DOHH2 (cell line): ENCODE measurements around the gene ARHGEF39.

Experiments used
- H3F3A ChIP-seq: fragments of 200-600 bp; sonication (generic), shearing (Covaris generic); 2 replicates; pipeline ENCODE4 v1.6.0; 2016; ENCODE audit warnings: antibody characterized with exemption, mild to moderate bottlenecking; ENCODE audit not compliant: control insufficient read depth, insufficient read depth
- H3K27ac ChIP-seq: fragments of 200-600 bp; sonication (generic); 2 replicates; pipeline ENCODE4 v1.5.1; 2014; ENCODE audit warnings: low read depth, mild to moderate bottlenecking, low read length, moderate library complexity
- H3K27me3 ChIP-seq: fragments of 200-600 bp; sonication (generic); 2 replicates; pipeline ENCODE4 v1.6.1; 2014; ENCODE audit warnings: mild to moderate bottlenecking, low read length, mixed read lengths; ENCODE audit not compliant: control insufficient read depth
- H3K36me3 ChIP-seq: fragments of 200-600 bp; sonication (generic); 2 replicates; pipeline ENCODE4 v1.6.1; 2014; ENCODE audit warnings: mild to moderate bottlenecking, low read length, moderate library complexity, mixed read lengths; ENCODE audit not compliant: control insufficient read depth
- H3K4me1 ChIP-seq: fragments of 200-600 bp; sonication (generic); 2 replicates; pipeline ENCODE4 v1.6.1; 2014; ENCODE audit warnings: mild to moderate bottlenecking, low read length, mixed read lengths; ENCODE audit not compliant: control insufficient read depth
- H3K4me2 ChIP-seq: fragments of 200-600 bp; sonication (generic); 2 replicates; pipeline ENCODE4 v1.6.0; 2014; ENCODE audit warnings: mild to moderate bottlenecking, low read length, moderate library complexity
- H3K4me3 ChIP-seq: fragments of 200-600 bp; sonication (generic); 2 replicates; pipeline ENCODE4 v1.5.1; 2014; ENCODE audit warnings: mild to moderate bottlenecking, low read length, mixed read lengths
- H3K79me2 ChIP-seq: fragments of 200-600 bp; sonication (generic); 2 replicates; pipeline ENCODE4 v1.6.1; 2014; ENCODE audit warnings: mild to moderate bottlenecking, low read length, mixed read lengths; ENCODE audit not compliant: control insufficient read depth
- H3K9me2 ChIP-seq: fragments of 200-600 bp; sonication (generic); replicated peaks from 2 replicates; pipeline ENCODE4 v1.6.1; 2014; ENCODE audit warnings: mild to moderate bottlenecking, low read length, mixed read lengths; ENCODE audit not compliant: control insufficient read depth
- H3K9me3 ChIP-seq: fragments of 200-600 bp; sonication (generic); 2 replicates; pipeline ENCODE4 v1.6.1; 2014; ENCODE audit warnings: antibody characterized with exemption, low read length, mixed read lengths; ENCODE audit not compliant: control insufficient read depth, insufficient read depth
- H4K20me1 ChIP-seq: fragments of 200-600 bp; sonication (generic); 2 replicates; pipeline ENCODE4 v1.6.0; 2014; ENCODE audit warnings: low read depth, mild to moderate bottlenecking, antibody characterized with exemption, low read length, moderate library complexity; ENCODE audit not compliant: control insufficient read depth, insufficient read depth
- EZH2phosphoT487 ChIP-seq: fragments of 200-600 bp; sonication (generic); IDR thresholded peaks from 2 replicates; pipeline ENCODE4 v1.6.1; 2017; ENCODE audit warnings: borderline replicate concordance, mild to moderate bottlenecking, antibody characterized with exemption, low read length, moderate library complexity, mixed read lengths
- TF ChIP-seq, protein P1 (sequence below): fragments of 200-600 bp; sonication (generic); IDR thresholded peaks from one replicate; pipeline ENCODE4 v1.5.1; 2014; ENCODE audit warnings: antibody characterized with exemption, mild to moderate bottlenecking, low read depth, low read length; ENCODE audit not compliant: poor library complexity, severe bottlenecking

ARHGEF39 gene

DNA sequence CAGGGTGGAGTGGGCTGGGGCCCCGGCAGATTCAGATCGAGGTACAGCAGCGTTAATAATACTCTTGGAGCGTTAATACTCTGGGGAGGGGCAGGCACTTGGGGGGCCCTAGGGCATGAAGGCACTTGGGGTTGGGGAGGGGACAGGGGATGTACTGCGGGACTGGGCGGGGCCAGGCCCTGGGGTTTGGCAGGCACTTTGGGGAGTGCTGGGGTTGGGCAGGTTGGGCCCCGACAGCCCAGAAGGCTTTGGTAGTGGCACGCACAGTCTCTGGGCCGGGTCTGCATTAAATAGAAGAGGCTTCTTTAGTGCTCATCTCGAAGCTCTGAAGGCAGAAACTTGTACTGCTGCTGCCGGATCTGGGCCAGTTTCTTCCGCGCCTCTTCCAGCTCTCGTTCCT lies 32.5 kb upstream of the ARHGEF39 start:
- no peak overlapping the region for H3K4me3 ChIP-seq
- no peak overlapping the region for H3K27ac ChIP-seq
- H3K9me2 ChIP-seq: no peaks in the 10 kb centered on the region
- H3F3A ChIP-seq: 0 out of 2 replicates have a peak, but pooled peaks cover 6% of the 10 kb centered on the region
- H3K9me3 ChIP-seq: no peaks in the 10 kb centered on the region
- peaks cover 66% of the 10 kb centered on the region for H3K36me3 ChIP-seq
- TF ChIP-seq EZH2phosphoT487: no peak
- TF ChIP-seq, protein P1, sequence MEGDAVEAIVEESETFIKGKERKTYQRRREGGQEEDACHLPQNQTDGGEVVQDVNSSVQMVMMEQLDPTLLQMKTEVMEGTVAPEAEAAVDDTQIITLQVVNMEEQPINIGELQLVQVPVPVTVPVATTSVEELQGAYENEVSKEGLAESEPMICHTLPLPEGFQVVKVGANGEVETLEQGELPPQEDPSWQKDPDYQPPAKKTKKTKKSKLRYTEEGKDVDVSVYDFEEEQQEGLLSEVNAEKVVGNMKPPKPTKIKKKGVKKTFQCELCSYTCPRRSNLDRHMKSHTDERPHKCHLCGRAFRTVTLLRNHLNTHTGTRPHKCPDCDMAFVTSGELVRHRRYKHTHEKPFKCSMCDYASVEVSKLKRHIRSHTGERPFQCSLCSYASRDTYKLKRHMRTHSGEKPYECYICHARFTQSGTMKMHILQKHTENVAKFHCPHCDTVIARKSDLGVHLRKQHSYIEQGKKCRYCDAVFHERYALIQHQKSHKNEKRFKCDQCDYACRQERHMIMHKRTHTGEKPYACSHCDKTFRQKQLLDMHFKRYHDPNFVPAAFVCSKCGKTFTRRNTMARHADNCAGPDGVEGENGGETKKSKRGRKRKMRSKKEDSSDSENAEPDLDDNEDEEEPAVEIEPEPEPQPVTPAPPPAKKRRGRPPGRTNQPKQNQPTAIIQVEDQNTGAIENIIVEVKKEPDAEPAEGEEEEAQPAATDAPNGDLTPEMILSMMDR: no peak
- H3K4me2 ChIP-seq: no peak overlapping the region
- no peaks in the 10 kb centered on the region for H4K20me1 ChIP-seq
- H3K27me3 ChIP-seq: no peaks in the 10 kb centered on the region
- H3K4me1 ChIP-seq: 0 out of 2 replicates have a peak, but pooled peaks cover 3% of the 10 kb centered on the region
- no peaks in the 10 kb centered on the region for H3K79me2 ChIP-seq

DNA sequence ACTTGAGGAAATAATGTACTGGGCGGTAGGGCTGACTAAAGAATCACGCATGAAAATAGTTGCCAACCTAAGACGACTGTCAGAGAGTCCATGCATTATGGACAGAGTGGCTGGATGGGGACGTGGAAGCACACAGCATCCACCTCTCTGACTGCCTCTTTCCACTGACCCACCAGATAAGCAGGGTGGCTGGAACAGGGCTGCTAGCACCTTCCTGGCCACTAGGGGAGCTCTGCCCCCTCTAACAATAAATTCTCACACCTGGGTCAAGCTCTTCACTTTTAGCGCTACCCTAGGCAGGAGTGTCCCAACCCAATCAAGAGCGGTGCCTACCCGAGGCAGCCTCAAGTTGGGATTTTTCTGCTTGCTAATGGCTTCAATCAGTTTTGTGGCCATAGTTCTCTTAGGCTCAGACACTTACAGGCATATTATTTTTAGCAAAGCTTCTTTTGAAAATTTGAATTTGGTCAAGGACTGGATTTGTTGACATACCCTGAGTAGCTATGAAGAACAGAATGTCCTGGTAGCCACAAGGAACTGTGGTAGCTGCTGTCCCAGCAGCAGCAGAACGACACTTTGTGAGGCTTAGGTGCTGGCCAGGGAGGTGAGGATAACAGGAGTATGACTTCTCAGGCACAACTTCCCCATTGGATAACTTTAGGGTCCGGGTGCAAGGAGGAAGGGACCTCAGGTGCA lies 31.7 kb upstream of the ARHGEF39 start:
- peaks cover 59% of the 10 kb centered on the region for H3K36me3 ChIP-seq
- H3F3A ChIP-seq: 0 out of 2 replicates have a peak, but pooled peaks cover 11% of the 10 kb centered on the region
- no peaks in the 10 kb centered on the region for H3K79me2 ChIP-seq
- H4K20me1 ChIP-seq: no peaks in the 10 kb centered on the region
- H3K4me1 ChIP-seq: 0 out of 2 replicates have a peak, but pooled peaks cover 3% of the 10 kb centered on the region
- no peaks in the 10 kb centered on the region for H3K9me3 ChIP-seq
- H3K27ac ChIP-seq: no peak overlapping the region
- H3K27me3 ChIP-seq: no peaks in the 10 kb centered on the region
- no peak overlapping the region for H3K4me3 ChIP-seq
- H3K4me2 ChIP-seq: no peak overlapping the region
- TF ChIP-seq, protein P1: peak; percentile 92
- no peak for TF ChIP-seq EZH2phosphoT487
- no peaks in the 10 kb centered on the region for H3K9me2 ChIP-seq

DNA sequence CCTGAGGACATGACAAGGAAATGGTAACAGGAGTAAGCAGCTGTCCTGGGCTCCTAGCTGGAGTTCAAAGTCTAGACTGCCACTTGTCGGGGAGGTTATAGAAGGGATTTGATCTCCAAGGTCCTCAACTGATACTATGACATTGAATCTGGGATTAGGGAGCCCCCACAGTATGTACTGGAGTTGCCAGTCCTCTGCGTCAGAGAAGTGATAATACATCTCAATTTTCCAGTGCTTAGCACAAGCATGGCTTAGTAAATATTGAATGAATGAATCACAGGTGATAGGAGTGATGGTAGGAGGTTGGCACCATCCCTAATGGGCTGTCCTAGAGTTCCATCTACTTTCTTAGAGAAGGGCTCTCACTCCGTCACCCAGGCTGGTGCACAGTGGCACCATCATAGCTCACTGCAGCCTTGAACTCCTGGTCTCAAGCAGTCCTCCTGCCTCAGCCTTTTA lies 31.0 kb upstream of the ARHGEF39 start:
- Histone ChIP-seq H4K20me1 (no peaks in the 10 kb centered on the region), H3K4me1 (peaks cover 7% of the 10 kb centered on the region), H3K4me3 (no peak overlapping the region), H3K36me3 (peaks cover 54% of the 10 kb centered on the region), H3K27me3 (no peaks in the 10 kb centered on the region), H3K4me2 (no peak overlapping the region), H3K79me2 (no peaks in the 10 kb centered on the region), H3F3A (peaks cover 13% of the 10 kb centered on the region; the same call in 1 of the 2 replicates), H3K9me3 (no peaks in the 10 kb centered on the region), H3K9me2 (no peaks in the 10 kb centered on the region), H3K27ac (no peak overlapping the region)
- no peak for TF ChIP-seq EZH2phosphoT487
- TF ChIP-seq, protein P1: no peak
